ENCODE data around the gene METTL22. TPM values are rescaled to one million over a fixed set of nuclear protein-coding genes. Genes with fewer than 3 reads are reported as not detected.
A peak's percentile ranks its signal among the peaks of the same experiment; 100 is the strongest.

Gene METTL22
- total RNA-seq (2014; rRNA removed; shearing (Covaris generic)) = 10.1 and 10.9 TPM in 2 replicates

GRCh38 chr16:8621572-8622314 lies at the start of gene METTL22:
Gene METTL22, plus strand, starts transcription at chr16:8621698. Its CDS starts 3,968 bp downstream, at chr16:8625666.
- DNase-seq (ENCODE audit: low read depth) = peak; percentile 93

GRCh38 chr16:8572063-8572918 lies 49.2 kb upstream of the METTL22 start:
- DNase-seq (ENCODE audit: low read depth) = no peak

- no peak for DNase-seq (ENCODE audit: low read depth)
Observed at GRCh38 chr16:8572919-8573724, 48.4 kb upstream of the METTL22 start.

DNA sequence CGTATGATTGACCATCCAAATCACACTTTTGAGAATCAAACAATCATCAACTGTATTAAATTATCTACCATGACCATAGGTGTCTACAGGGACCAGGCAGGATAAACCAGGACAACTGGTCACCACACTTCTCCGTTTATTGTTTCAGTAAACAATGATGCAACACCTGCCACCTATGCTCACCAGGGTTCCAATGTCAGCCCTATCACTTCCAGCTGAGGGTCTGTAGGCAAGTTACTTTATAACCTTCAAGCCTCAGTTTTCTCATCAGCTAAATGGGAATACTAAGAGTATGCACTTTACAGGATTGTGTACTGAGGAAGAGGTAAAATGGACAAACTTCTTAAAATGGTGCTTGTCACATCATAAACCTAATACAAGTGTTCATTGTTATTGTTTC lies 46.1 kb upstream of the METTL22 start:
- DNase-seq (ENCODE audit: low read depth) = no peak

- DNase-seq (ENCODE audit: low read depth) = no peak
Observed at GRCh38 chr16:8576141-8577004, 45.1 kb upstream of the METTL22 start.

DNA sequence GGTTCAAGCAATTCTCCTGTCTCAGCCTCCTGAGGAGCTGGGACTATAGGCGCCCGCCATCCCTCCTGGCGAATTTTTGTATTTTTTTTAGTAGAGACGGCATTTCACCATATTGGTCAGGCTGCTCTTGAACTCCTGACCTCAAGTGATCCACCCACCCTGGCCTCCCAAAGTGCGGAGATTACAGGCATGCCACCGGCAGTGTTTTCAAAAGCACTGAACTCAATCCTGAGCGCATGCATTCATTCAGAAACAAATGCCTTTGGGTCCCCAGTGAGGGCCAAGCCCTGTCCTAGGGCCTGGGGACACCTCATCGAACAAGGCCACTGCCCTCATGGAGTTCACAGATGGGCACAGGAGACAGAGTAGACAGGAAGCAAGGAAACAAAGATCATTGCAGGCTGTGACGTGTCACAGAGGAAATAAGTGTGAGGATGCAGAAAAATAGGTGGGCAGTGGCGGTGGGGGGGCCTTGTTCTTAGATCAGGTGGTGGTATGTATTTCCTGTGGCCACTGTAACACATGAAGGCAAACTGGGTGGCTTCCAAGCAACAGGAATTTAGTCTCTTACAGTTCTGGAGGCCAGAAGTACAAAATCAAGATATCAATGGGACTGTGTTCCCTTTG lies 43.7 kb upstream of the METTL22 start:
- DNase-seq (ENCODE audit: low read depth) = no peak

DNA sequence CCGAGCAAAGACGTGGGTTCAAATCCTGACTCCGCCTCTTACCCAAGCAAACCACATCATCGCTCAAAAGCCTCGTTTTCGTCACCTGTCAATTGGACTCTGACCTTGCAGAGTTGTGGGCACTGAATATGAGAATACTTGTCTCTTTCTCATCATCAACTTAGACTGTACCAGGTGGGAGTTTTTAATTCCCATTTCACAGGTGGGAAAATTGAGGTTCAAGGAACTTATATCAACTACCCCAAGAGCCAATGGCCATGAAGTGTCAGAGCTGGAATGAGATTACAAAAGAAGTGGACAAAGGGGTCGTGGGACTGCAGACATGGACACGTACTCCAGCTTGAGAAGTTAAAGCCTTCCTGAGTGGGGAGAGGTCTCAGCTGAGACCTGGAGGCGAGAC lies 41.9 kb upstream of the METTL22 start:
- no peak for DNase-seq (ENCODE audit: low read depth)

- DNase-seq (ENCODE audit: low read depth) = no peak
Observed at GRCh38 chr16:8581831-8582580, 39.5 kb upstream of the METTL22 start.

DNA sequence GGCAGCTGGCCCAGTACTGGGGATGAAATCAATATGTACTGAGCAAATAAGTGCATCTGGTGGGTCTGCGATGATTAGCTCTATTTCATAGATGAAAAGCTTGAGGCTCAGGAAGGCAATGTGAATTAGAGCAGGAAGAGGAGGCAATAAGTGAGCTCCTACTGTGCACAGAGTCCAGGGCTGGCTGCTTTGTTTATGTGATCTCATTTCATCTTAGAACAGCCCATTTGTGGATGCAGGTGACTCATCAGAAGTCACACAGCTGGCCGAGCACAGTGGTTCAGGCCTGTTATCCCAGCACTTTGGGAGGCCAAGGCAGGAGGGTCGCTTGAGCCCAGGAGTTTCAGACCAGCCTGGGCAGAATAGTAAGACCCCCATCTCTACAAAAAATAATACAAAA lies 38.3 kb upstream of the METTL22 start:
- DNase-seq (ENCODE audit: low read depth) = peak; percentile 56

DNA sequence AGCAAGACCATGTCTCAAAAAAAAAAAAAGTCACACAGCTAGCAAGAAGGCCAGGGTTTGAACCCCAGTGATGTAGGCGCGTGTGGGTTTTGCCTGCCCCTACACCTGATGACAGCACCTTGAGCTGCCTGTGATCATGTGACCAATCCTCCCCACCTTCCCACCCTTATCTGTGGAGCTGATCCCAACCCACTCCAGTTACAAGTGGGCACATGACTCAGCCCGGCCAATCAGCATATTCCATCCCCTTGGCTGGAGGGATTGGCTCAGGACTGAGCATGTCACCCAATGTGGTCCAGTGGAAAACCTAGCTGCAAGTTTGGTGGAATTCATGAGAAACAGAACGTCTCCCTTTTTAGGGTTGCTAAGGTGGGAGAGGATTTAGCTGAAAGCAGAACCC lies 37.8 kb upstream of the METTL22 start:
- DNase-seq (ENCODE audit: low read depth) = no peak

- no peak for DNase-seq (ENCODE audit: low read depth)
Observed at GRCh38 chr16:8585041-8585440, 36.5 kb upstream of the METTL22 start.

DNA sequence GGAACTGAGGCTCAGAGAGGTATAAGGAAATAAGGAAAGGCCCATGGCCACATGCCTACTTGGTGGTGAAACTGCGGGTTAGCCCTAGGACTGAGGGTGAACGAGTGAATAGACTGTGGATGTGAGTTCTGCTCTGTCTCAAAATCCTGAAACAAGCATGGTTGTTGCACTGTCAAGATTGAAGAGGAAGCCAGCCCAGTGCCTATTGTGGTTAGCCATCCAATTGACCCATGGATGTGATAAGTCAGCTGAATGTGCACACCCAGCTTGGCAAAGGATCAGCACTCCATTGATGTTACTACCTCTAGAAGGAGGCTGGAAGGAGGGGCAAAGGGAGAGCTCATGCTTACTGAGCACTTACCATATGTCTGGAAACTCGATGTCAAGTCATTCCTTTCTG lies 35.6 kb upstream of the METTL22 start:
- DNase-seq (ENCODE audit: low read depth) = no peak

DNA sequence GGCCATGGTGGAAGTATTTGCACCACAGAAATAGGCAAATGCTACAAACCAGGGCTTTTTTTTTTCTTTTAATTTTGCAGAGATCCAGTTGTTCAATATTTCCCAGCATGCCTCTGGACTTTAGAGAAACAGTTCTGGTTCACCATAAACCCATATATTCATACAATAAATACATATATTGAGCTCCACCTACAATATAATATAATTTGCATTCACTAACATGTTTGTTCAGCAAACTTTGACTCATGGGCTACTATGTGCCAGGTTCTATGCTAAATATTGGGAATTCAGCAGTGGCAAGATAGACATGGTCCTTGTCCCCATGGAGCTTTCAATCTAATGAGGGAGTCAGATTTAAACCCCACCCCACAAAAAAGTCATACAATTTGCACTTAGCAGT lies 34.4 kb upstream of the METTL22 start:
- no peak for DNase-seq (ENCODE audit: low read depth)

- no peak for DNase-seq (ENCODE audit: low read depth)
Observed at GRCh38 chr16:8588682-8589056, 32.8 kb upstream of the METTL22 start.

DNA sequence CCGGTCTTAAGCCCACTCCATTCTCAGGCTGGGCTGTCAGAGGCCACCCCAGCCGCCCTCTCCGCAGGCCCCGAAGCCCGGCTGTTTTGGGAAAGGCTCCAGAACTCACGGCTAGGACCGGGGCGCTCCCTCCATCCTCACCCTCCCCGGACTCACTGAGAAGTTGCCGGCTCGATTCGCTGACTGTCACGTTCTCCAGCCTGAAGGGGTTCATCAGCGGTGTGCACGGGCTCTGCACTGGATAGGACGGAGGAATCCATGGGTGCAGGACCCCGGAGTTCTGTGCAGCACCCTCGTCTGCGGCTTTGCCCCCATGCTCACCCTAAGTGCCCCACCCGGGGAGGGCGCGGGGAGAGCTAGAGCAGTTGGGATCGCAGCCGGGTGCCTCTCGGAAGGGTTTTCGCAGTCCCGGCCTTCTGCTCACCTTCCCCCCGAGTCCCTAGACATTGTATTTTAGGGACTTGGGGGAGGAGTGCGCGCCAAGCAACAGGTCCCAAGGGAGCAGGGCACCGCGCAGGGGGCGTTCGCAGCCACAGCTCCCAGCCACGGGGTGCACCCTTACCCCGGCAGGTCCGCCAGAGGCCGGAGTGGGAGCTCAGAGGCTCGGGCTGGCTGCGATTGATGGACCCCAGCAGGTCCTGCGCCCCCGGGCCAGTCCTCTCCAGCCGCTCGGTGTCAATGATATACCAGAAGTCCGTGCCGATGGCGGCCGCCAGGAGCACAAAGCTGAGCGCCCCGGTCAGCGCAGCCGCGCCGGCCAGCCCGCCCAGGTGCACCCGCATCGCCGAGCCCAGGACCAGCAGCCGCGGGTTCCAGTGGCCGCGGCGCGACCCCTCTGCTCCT lies 32.2 kb upstream of the METTL22 start:
- no peak for DNase-seq (ENCODE audit: low read depth)

GRCh38 chr16:8589900-8590688 lies 31.4 kb upstream of the METTL22 start, which contains the start of gene TMEM114:
Gene TMEM114, minus strand, starts transcription at chr16:8590511. Its CDS starts 673 bp downstream, at chr16:8589838.
- no peak for DNase-seq (ENCODE audit: low read depth)

- DNase-seq (ENCODE audit: low read depth) = no peak
Observed at GRCh38 chr16:8590811-8591210, 30.7 kb upstream of the METTL22 start.

DNA sequence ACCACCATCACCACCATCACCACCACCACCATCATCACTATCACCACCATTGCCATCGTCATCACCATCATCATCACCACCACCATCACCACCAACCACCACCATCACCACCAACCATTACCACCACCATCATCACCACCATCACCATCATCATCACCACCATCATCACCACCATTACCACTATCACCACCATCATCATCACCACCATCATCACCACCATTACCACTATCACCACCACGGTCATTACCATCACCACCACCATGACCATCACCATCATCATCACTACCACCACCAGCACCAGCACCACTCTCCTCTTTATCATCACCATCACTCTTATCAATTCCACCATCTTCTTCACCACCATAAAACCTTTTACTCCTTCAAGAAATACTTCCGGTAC lies 30.0 kb upstream of the METTL22 start:
- DNase-seq (ENCODE audit: low read depth) = no peak
